ENCODE results near the gene USP36.

GRCh38 chr17:78791840-78792709 lies 48.5 kb downstream of the USP36 start:
- TF ChIP-seq POLR2AphosphoS5 (IDR thresholded peaks at IDR 0.05), result no peak
- TF ChIP-seq, protein P1, sequence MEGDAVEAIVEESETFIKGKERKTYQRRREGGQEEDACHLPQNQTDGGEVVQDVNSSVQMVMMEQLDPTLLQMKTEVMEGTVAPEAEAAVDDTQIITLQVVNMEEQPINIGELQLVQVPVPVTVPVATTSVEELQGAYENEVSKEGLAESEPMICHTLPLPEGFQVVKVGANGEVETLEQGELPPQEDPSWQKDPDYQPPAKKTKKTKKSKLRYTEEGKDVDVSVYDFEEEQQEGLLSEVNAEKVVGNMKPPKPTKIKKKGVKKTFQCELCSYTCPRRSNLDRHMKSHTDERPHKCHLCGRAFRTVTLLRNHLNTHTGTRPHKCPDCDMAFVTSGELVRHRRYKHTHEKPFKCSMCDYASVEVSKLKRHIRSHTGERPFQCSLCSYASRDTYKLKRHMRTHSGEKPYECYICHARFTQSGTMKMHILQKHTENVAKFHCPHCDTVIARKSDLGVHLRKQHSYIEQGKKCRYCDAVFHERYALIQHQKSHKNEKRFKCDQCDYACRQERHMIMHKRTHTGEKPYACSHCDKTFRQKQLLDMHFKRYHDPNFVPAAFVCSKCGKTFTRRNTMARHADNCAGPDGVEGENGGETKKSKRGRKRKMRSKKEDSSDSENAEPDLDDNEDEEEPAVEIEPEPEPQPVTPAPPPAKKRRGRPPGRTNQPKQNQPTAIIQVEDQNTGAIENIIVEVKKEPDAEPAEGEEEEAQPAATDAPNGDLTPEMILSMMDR (IDR thresholded peaks at IDR 0.05), result no peak

All from prostate gland (tissue), 2 donors.